Measurements from ENCODE around the gene CMSS1.

CMSS1 gene

GRCh38 chr3:99817437-99818240, at the start of gene CMSS1:
TSS of gene CMSS1 (plus strand) at chr3:99817862.
- peak; percentile 95 to 96 for DNase-seq (ENCODE audit: low read depth in 2 of 2)
- H3K4me3 ChIP-seq (replicated peaks in 1 of 2; ENCODE audit: low read depth in 2 of 2, low read length in 2 of 2), result peak within 1 kb of the TSS; percentile 84 to 87
- TF ChIP-seq, protein P1, sequence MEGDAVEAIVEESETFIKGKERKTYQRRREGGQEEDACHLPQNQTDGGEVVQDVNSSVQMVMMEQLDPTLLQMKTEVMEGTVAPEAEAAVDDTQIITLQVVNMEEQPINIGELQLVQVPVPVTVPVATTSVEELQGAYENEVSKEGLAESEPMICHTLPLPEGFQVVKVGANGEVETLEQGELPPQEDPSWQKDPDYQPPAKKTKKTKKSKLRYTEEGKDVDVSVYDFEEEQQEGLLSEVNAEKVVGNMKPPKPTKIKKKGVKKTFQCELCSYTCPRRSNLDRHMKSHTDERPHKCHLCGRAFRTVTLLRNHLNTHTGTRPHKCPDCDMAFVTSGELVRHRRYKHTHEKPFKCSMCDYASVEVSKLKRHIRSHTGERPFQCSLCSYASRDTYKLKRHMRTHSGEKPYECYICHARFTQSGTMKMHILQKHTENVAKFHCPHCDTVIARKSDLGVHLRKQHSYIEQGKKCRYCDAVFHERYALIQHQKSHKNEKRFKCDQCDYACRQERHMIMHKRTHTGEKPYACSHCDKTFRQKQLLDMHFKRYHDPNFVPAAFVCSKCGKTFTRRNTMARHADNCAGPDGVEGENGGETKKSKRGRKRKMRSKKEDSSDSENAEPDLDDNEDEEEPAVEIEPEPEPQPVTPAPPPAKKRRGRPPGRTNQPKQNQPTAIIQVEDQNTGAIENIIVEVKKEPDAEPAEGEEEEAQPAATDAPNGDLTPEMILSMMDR (IDR thresholded peaks at IDR 0.05; ENCODE audit: low read depth, low read length), result peak; percentile 34

GRCh38 chr3:99768126-99768525, 49.5 kb upstream of the CMSS1 start:
- no peak overlapping the region for H3K4me3 ChIP-seq (replicated peaks in 1 of 2; ENCODE audit: low read depth in 2 of 2, low read length in 2 of 2)
- TF ChIP-seq, protein P1 (IDR thresholded peaks at IDR 0.05; ENCODE audit: low read depth, low read length), result no peak
- DNase-seq (ENCODE audit: low read depth in 2 of 2), result no peak

DNA sequence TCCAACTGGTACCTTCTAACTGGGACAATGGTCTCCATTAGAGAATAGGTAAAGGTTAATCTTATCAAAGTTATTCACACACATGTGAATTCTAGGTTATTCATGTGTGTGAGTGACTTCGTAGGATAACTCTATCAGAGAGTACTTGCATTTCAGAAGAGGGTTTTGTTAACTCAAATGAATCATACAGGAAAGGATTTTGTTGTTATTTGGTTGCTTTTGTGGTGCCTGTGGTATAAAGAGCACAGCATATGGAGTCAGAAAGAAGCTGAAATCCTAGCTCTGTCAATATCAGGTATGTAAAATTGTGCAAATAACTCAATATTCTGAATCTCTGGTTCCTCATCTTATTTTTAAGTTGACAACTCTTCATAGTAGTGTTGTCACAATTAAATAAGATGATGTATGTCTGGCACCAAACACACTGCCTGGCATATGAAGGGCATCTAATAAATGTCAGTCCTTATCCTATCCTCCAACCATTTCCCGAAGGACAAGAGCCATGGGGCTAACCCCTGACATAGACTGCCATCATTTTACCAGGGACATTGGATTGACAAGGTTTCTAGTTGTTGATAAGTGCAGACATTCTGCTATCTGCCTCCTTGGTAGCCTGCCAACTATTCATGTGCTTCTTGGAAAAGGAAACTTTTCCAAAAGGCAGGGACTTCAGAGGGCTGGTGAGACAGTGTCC, 48.7 kb upstream of the CMSS1 start:
- TF ChIP-seq, protein P1 (IDR thresholded peaks at IDR 0.05; ENCODE audit: low read depth, low read length), result no peak
- DNase-seq (ENCODE audit: low read depth in 2 of 2), result no peak
- no peak overlapping the region for H3K4me3 ChIP-seq (replicated peaks in 1 of 2; ENCODE audit: low read depth in 2 of 2, low read length in 2 of 2)

DNA sequence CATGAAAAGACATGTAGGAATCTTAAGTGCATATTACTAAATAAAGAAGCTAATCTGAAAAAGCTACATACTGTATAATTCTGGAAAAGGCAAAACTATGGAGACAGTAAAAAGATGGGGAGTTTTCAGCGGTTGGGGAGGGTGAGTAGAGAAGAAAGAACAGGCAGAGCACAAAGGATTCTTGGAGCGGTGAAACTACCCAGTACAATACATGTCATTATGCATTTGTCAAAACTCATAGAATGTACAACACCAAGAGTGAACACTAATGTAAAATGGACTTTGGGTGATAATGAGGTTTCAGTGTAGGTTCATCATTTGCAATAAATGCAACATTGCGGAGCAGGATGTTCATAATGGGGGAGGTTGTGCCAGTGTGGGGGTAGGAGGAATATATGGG, 45.5 kb upstream of the CMSS1 start:
- H3K4me3 ChIP-seq (replicated peaks in 1 of 2; ENCODE audit: low read depth in 2 of 2, low read length in 2 of 2), result no peak overlapping the region
- TF ChIP-seq, protein P1 (IDR thresholded peaks at IDR 0.05; ENCODE audit: low read depth, low read length), result no peak
- DNase-seq (ENCODE audit: low read depth in 2 of 2), result no peak

DNA sequence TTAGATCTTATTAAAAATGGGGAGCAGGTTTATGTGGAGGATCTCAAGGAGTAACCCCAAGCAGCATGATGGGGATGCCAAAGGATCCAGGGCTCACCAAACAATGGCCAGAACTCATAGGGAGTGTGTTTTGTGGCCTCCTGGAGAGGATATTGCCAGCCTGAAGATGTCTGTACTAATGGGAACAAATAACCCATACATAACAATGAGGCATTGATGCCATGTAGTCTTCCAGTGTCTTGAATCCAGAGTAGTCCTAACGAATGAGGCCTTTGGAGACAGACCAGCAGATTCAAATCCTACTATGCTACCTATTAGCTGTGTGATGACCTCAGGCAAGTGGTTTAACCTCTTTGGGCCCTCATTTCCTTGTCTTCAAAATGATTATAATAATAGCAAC, 45.0 kb upstream of the CMSS1 start:
- TF ChIP-seq, protein P1 (IDR thresholded peaks at IDR 0.05; ENCODE audit: low read depth, low read length), result no peak
- H3K4me3 ChIP-seq (replicated peaks in 1 of 2; ENCODE audit: low read depth in 2 of 2, low read length in 2 of 2), result no peak overlapping the region
- DNase-seq (ENCODE audit: low read depth in 2 of 2), result no peak

DNA sequence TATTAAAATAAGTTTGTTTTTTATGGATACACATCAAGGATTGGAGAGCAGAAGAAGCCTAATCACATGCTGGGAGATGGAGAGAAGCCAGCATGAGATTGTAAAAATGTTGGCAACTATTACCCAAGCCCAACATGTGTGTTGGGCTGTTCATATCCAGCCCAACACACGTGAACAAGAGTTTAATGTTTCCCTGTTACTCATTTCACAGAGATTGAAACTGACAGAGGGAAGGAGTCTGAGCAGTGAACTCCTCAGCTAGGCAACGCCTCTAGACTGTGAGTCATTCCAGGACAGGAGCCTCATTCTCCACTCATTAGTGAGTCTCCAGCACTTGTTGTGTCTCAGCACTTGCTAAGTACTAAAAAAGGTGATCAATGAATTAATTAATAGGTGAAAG, 43.2 kb upstream of the CMSS1 start:
- no peak overlapping the region for H3K4me3 ChIP-seq (replicated peaks in 1 of 2; ENCODE audit: low read depth in 2 of 2, low read length in 2 of 2)
- TF ChIP-seq, protein P1 (IDR thresholded peaks at IDR 0.05; ENCODE audit: low read depth, low read length), result no peak
- peak; percentile 66 to 81 for DNase-seq (ENCODE audit: low read depth in 2 of 2)
